Activated naive CD4-positive, alpha-beta T cell (primary cell): Measurements from ENCODE around the gene CCDC182.

Experiments used
- DNase-seq, 4 experiments: peaks; one replicate each; lab custom pipeline; 2025; lab: John Stamatoyannopoulos, UW

CCDC182 gene

DNA sequence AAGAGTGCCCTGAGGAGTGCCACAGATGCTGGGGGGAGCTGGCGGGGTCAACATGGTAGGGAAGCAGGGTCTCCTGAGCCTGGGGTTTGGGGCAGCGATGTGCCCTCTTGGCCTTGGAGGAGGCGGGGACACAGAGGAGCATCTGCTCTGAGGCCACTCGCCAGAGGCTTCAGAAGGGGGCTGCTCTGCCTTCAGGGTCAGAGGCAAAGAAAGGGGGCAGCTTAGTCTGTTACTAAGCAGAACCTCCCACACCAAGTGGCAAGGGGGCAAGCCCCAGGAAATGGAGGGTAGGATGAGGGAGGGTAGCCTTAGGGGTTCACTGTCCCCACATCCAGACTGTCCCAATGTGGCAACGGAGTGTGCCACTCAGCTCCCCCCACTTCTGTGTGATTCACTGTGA, 18.3 kb downstream of the CCDC182 start:
- DNase-seq = no peak

DNA sequence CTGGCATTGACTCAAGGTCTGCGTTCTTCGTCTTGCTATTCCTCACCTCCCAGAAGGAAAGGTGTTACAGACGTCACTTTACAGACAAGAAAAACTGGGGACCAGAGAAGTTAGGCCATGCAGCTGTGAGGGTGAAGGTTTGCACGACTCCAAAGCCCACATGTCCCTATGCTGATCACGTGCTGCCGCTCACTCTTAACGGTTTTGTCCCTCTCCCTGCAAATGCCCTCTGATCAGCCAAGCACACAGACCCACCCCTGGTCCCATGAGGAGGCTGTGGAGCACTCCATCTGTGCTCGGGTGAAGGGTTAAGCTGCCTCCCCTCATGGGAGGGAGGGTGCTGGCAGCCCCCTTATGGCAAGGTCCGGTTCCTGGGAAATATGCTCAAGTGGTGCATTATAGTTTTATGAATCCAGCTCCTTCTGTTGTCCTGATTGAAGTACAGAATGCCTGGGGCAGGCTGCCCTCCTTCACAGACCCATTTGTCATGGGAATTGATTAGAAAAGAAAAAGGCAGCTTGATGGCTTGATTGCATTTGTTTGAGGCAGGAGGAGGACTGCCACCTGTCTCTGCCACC, 18.8 kb downstream of the CCDC182 start:
- no peak for DNase-seq

DNA sequence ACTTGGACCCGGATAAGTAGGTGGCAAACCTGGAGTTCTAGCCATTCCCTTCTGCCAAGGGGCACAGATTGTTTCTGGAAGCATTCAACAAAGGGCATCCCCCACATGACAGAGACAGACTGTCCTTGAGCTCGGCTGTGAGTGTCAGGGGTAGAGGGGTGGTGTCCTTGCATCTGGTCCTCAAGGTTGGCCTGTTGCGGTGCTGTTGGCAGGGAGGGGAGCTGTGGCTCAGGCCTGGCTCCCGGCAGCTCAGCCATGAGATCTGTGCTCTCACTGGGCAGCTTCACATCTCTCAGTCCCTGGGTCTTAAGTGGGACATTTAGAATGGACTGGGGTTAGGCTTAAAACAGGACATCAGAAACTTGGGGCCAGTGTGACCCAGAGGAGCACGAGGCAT, 20.4 kb downstream of the CCDC182 start:
- DNase-seq = no peak

DNA sequence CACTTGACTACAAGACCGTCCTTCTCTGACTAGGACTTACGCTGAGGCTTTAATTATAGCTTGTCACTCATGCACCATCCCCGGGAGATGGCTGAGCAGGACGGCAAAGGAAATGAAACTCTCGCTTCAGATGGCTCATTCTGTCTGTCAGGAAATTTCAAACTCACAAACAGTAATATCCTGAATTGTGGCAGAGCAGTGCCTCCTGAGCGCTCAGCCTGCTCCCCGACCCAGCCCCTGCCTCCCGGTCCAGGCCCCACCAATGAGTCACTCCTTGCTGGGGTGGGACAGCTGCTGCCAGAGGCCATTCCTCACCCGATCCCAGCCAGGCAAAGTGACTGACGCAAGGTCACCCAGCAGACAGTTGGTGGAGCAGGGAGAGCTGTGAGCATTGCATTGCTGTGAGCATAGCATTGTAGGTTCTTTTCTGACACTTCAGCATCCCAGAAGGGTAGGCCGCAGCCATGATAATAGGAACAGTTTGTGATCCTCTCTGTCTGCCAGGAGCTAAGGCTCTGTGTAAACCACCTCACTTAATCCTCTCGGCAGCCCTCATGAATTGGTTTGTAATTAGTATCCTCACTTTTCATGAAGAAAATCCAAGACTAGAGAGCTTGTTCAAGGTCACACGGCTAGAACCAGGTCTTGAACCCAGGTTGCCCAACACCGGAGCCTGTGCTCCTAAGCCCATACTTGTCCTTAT, 20.9 kb downstream of the CCDC182 start:
- no peak for DNase-seq

DNA sequence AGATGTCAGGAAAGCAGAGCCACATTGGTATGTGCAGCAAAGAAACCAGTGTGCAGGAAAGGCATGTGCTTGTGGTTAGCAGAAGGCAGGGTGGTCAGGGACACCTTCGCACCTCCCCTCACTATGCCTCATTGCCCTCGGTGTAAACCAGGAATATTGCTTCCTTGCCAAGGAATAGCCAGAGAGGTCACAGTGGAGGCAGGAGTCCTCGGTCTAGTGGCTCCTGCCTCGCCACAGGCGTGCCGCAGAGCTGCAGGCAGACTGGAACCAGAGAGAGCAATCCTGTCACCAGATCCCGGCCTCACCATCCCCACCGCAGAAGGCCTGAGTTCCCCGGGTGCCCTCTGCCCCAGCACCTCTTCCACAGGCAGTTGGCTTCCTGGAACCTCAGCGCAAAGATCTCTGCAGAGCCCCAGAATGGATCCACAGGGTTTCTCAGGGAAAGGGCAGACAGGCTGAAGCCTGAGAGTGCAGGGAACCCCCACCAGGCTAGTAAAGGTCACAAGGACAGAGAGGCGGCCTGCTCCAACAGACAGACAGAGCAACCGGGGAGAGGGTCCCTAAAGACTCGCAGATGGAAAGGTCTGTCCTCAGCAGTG, 21.6 kb downstream of the CCDC182 start:
- no peak for DNase-seq

- no peak for DNase-seq
These were observed 22.4 kb downstream of the CCDC182 start for GRCh38 chr17:57722704-57723043.

GRCh38 chr17:57721967-57722703, 23.0 kb downstream of the CCDC182 start:
- no peak for DNase-seq

- DNase-seq = no peak
These were observed 24.6 kb downstream of the CCDC182 start for GRCh38 chr17:57720386-57721035.

- DNase-seq = no peak
These were observed 26.2 kb downstream of the CCDC182 start for GRCh38 chr17:57718878-57719277.

DNA sequence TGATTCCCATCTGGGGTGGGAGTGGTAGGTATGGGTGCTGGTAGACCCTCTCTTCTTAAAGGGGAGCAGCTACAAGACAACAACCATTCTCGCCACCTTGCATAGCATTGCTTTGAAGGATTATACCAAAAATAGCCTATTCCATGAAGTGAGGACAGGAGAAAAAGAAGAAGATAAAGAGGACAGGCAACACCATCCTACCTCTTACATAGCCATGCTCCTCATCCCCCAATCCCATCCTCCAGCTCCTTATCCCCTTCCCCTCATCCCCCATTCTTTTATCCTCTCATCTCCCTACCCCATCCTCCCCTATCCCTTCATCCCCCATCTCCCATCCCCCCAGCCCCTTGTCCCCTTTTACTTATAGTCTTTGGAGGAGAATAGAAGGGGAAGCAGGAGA, 29.1 kb downstream of the CCDC182 start:
- no peak for DNase-seq

DNA sequence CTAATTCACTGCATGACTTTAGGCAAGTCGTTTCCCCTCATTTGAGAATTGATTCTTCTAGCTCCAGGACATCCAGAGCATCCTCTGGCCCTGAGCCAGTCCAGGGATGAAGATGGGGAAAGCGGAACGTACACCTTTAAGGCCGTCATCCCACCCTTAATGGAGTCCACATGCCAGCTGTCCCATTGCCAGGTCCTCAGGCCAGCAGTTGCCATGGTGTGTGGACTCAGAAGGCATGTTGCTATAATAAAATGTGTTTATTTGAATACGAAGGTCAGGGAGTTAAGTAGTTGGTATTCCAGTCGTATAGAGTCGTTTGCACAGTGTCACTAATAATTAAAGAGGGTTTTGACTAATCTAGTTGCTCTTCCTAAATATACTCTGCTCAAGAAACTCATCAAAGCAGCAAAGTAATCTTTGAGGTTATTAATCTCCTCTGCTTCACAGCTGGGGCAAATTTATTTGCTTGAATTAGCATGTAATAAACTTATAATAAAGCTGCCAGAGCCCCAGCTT, 30.4 kb downstream of the CCDC182 start:
- no peak for DNase-seq

DNA sequence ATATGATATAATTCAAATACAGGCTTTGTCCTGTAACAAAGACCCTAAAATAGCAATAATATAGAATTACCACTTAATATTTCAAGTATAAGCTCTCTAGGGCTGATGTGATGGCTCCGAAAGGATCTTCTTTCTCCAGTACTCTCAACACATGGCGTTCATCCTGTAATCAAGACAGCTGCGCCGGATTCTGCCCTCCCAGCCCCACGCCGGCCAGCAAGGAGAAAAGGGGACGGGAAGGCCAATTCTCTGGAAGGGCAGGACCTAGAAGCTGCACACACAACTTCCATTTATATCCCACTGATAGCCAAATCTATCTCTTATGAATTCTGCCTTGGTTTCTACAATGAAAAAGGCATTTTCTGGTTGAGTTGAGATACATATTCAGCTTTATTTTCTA, 32.0 kb downstream of the CCDC182 start:
- DNase-seq = no peak

DNA sequence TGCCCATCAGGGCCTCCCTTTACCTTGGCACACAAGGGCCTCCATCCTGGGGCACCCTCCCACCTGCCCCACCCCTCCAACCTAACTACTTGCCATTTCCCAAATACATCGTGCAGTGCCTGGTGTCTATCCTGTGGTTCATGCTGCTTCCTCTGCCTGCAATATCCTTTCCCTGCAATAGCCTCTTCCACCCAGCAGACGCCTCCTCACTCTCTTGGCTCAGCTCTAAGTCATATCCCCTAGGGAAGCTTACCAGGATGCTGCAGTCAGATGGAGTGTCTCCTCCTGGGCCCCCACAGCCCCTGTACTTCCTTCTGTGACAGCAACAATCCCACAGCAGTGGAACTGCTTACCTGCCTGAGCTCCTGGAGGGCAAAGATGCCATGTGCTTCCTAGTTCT, 36.7 kb downstream of the CCDC182 start:
- no peak for DNase-seq

- DNase-seq = no peak
These were observed 37.2 kb downstream of the CCDC182 start for GRCh38 chr17:57707892-57708291.

- DNase-seq = no peak
These were observed 38.3 kb downstream of the CCDC182 start for GRCh38 chr17:57706761-57707160.

DNA sequence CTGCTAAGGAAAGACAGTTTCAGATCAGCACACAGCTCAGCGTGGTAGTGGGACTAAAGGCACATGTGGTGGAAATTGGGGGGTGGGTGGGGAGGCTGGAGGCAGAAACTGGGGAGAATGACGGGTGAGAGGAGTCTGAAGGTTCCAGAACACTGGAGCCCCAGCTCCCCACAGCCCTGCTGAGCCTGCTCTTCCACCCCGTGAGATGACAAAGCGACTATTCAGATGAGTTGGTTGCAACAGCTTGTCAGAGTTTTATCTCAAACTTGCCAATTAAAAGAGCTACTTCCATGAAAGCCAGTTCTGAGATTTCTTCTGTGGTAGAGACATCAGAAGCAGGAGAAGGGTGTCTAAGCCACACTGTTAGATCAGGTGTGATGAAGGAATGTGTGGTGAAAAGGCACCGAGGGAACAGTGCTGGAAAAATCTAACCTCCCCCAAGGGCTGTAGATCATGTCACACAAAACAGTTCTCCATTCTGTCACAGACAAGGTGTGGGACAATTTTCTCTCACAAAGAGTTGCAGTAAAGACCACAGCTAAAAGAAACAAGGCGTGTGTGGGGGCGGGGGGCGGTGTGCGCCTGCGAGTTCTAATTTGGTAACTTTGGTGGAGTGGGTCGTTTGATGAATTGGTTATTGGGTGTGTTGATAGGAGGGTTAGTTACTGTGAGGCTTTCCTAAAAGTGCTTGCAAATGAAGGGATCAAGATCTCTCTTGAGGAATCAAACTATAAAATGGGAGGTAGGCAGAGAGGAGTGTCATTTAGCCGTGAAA, 39.0 kb downstream of the CCDC182 start:
- DNase-seq = no peak

- DNase-seq = no peak
These were observed 40.7 kb downstream of the CCDC182 start for GRCh38 chr17:57704448-57704847.

GRCh38 chr17:57703273-57703672, 41.8 kb downstream of the CCDC182 start:
- DNase-seq = no peak

DNA sequence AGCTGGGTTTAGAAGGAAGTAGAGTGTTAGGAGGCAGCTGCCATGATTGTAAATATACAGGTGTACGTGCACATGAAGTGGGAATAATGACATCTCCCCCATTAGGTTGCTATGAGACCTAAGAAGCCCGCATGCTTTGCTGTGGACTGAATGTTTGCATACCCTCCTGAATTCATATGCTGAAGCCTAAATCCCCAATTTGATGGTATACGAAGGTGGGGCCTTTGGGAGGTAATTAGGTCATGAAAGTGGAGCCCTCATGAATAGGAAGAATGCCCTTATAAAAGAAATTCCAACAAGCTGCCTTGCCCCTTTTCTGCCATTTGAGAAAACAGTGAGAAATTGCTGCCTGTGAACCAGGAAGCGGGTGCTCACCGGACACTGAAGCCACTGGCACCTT, 44.0 kb downstream of the CCDC182 start:
- DNase-seq = no peak

DNA sequence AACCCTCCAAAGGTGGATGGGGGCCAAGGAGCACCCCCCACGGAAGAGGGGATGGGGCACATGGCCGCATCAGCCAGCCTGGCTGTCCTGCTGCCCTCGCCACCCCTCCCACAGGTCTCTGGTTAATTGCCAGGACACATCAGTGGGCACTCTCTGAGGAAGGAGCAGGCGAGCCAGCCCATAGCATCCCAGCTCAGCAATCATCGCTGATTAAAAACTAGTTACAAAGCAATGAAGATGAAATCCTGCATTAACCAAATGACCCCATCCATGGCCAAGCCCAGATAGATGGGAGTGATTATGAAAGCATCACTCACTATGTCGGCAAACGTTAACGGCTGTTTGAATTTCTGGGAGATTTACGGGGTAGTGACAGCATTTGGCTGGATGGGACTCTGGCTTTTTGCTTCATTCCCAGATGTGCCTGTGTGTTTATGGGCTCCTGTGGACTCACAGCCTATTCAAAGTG, 45.3 kb downstream of the CCDC182 start:
- no peak for DNase-seq

DNA sequence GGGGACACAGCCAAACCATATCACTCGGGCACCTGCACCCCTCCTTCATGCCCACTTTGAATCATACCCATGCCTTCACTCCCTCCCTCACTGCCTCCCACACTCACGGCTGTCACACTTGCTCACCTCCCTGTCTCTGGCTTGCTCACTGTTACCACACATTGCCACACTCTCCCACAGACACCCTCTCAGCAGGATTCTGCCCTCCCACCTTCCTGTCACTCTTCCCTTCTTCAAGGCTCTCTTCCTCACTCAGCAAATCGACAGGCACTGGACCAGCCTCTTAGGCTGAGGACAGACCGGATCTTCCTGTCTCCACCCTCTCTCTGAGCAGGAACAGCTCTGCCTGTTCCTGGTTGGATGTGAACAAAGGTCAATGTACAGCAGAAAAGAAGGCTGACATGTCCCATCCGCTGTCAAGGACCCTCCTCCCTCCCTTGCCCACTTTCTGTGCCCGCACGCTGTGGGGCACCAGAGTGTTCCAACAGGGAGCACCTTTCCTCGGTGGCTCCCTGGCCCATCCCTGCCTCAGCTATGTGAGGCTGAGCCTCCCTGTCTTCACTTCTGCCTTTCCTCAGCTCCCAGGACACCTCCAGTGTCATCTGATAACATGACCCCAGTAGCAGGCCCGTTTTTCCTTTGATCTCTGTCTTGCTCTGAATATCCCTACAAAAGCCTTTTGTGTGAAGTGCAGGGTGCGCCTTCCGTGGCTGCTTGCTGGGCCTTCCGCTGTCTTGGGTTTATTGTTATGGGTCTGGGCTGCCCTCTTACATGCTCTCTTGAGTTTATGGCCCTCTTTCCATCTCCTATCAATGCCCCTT, 47.0 kb downstream of the CCDC182 start:
- no peak for DNase-seq
